ENCODE measurements around the gene HYAL2.

HYAL2 gene

GRCh38 chr3:50350213-50350526, 27.6 kb upstream of the HYAL2 start:
- DNase-seq = no peak

- peak; percentile 42 for DNase-seq
Observed at GRCh38 chr3:50347187-50347813, 24.8 kb upstream of the HYAL2 start.

- DNase-seq = peak; percentile 13
Observed at GRCh38 chr3:50345586-50346234, 23.2 kb upstream of the HYAL2 start, which contains the start of gene ZMYND10. Gene ZMYND10, minus strand, starts transcription at chr3:50345732. Its CDS starts 153 bp downstream, at chr3:50345579.

GRCh38 chr3:50345008-50345407, 22.5 kb upstream of the HYAL2 start:
- DNase-seq = no peak

- DNase-seq = no peak
Observed at GRCh38 chr3:50342813-50343633, 20.5 kb upstream of the HYAL2 start.

- no peak for DNase-seq
Observed at GRCh38 chr3:50341996-50342650, 19.6 kb upstream of the HYAL2 start.

- no peak for DNase-seq
Observed at GRCh38 chr3:50341537-50341936, 19.0 kb upstream of the HYAL2 start.

- DNase-seq = no peak
Observed at GRCh38 chr3:50340448-50341329, 18.1 kb upstream of the HYAL2 start, which contains the start of gene RASSF1. Gene RASSF1, minus strand, starts transcription at chr3:50340836. Its CDS starts 31 bp downstream, at chr3:50340805.

- no peak for DNase-seq
Observed at GRCh38 chr3:50340147-50340447, 17.6 kb upstream of the HYAL2 start.

GRCh38 chr3:50339485-50340146, 17.1 kb upstream of the HYAL2 start:
- DNase-seq = no peak

- no peak for DNase-seq
Observed at GRCh38 chr3:50338965-50339364, 16.4 kb upstream of the HYAL2 start.

- DNase-seq = peak; percentile 88
Observed at GRCh38 chr3:50337175-50337861, 14.8 kb upstream of the HYAL2 start.

- no peak for DNase-seq
Observed at GRCh38 chr3:50336452-50337174, 14.1 kb upstream of the HYAL2 start.

- no peak for DNase-seq
Observed at GRCh38 chr3:50334339-50335075, 12.0 kb upstream of the HYAL2 start.

- DNase-seq = no peak
Observed at GRCh38 chr3:50333744-50334328, 11.3 kb upstream of the HYAL2 start.

GRCh38 chr3:50331364-50331907, 8.9 kb upstream of the HYAL2 start:
- no peak for DNase-seq

GRCh38 chr3:50330330-50330729, 7.8 kb upstream of the HYAL2 start:
- DNase-seq = no peak

GRCh38 chr3:50327943-50328691, 5.6 kb upstream of the HYAL2 start, which contains the start of gene TUSC2:
Gene TUSC2, minus strand, starts transcription at chr3:50328223. Its CDS starts 124 bp downstream, at chr3:50328099.
- peak; percentile 95 for DNase-seq
